ENCODE results near the gene LIPC.

GRCh38 chr15:58407236-58407775, 24.5 kb upstream of the LIPC start:
- TF ChIP-seq POLR2A (IDR thresholded peaks at IDR 0.05) (no peak), CTCF (IDR thresholded peaks at IDR 0.05) (no peak), POLR2AphosphoS5 (IDR thresholded peaks at IDR 0.05) (no peak), EP300 (IDR thresholded peaks at IDR 0.05; ENCODE audit: low read depth) (no peak)
